K562 (cell line): ENCODE data around the gene CD46. TPM values are rescaled to one million over a fixed set of nuclear protein-coding genes. Genes with fewer than 3 reads are reported as not detected.

ENCODE experiments used
- BCOR ChIP-seq: fragments of 450-650 bp; IDR thresholded peaks from 2 replicates; pipeline ENCODE4 v1.6.1; 2016
- CSDE1 ChIP-seq, 2 experiments: fragments of 450-650 bp; IDR thresholded peaks; 2 replicates each; pipeline ENCODE4 v1.6.1; 2016; ENCODE audit warnings: mild to moderate bottlenecking in 1 of 2
- CXXC5 ChIP-seq: fragments of 250-450 bp; sonication (Bioruptor Pico); IDR thresholded peaks from 2 replicates; pipeline ENCODE4 v1.8.0; 2022; ENCODE audit warnings: inconsistent platforms, mild to moderate bottlenecking, moderate library complexity
- FOXJ3 ChIP-seq: sonication (generic); formaldehyde crosslinking; IDR thresholded peaks from 2 replicates; pipeline ENCODE4 v1.4.0; 2020; ENCODE audit warnings: mild to moderate bottlenecking, missing genetic modification reagents
- ILF3 ChIP-seq: fragments of 450-650 bp; IDR thresholded peaks from 2 replicates; pipeline ENCODE4 v1.6.1; 2018; ENCODE audit warnings: antibody characterized with exemption, mild to moderate bottlenecking, moderate library complexity, borderline replicate concordance
- MIER1 ChIP-seq: fragments of 450-650 bp; IDR thresholded peaks from 2 replicates; pipeline ENCODE4 v1.6.1; 2016; ENCODE audit warnings: antibody characterized with exemption, mild to moderate bottlenecking, low read depth
- NBN ChIP-seq: fragments of 450-650 bp; IDR thresholded peaks from 2 replicates; pipeline ENCODE4 v1.6.1; 2016; ENCODE audit warnings: low read depth, mild to moderate bottlenecking
- NONO ChIP-seq, 2 experiments: fragments of 200-400 bp in 1 of 2; fragments of 450-650 bp in 1 of 2; formaldehyde crosslinking in 1 of 2; IDR thresholded peaks; 2 replicates each; pipeline ENCODE4 v1.6.1; 2017; ENCODE audit warnings: low read depth in 2 of 2, mild to moderate bottlenecking in 2 of 2, moderate library complexity in 2 of 2, low read length in 1 of 2
- RAD21 ChIP-seq, 2 experiments: fragments of 250-450 bp in 1 of 2; fragments of 450-650 bp in 1 of 2; sonication (Bioruptor Pico) in 1 of 2; formaldehyde crosslinking in 1 of 2; IDR thresholded peaks in 1 of 2; conservative IDR thresholded peaks in 1 of 2; 2 replicates each; pipeline versions ENCODE4 v1.4.0 to v1.8.0; 2020 to 2022; ENCODE audit warnings: mild to moderate bottlenecking in 2 of 2, moderate library complexity in 1 of 2
- SMARCC2 ChIP-seq: fragments of 450-650 bp; IDR thresholded peaks from 2 replicates; pipeline ENCODE4 v1.6.1; 2017; ENCODE audit warnings: antibody characterized with exemption, moderate library complexity, mild to moderate bottlenecking, low read depth
- SRSF7 ChIP-seq: fragments of 200-400 bp; formaldehyde crosslinking; optimal IDR thresholded peaks from 2 replicates; pipeline ENCODE3; 2017; ENCODE audit warnings: mild to moderate bottlenecking, low read depth, low read length
- ZNF318 ChIP-seq, 2 experiments: fragments of 450-650 bp; IDR thresholded peaks; 2 replicates each; pipeline ENCODE4 v1.6.1; 2016; ENCODE audit warnings: mild to moderate bottlenecking in 2 of 2, borderline replicate concordance in 1 of 2, low read depth in 1 of 2, moderate library complexity in 1 of 2
- ZNF449 ChIP-seq: fragments of 250-450 bp; sonication (Bioruptor Pico); IDR thresholded peaks from 2 replicates; pipeline ENCODE4 v1.8.0; 2022; ENCODE audit warnings: moderate library complexity, mild to moderate bottlenecking, inconsistent platforms
- ZNF586 ChIP-seq: fragments of 450-650 bp; formaldehyde crosslinking; conservative IDR thresholded peaks from 2 replicates; pipeline ENCODE4 v1.4.0; 2020; ENCODE audit warnings: mild to moderate bottlenecking, moderate library complexity
- polyA plus RNA-seq, 8 experiments: library from polyadenylated mRNA; depleted of rRNA in 4 of 8; stranded (reverse) in 5 of 8; unstranded in 3 of 8; fragments of >200 nt; fragmentation: Nextera tagmentation in 2 of 8; fragmentation: Illumina TruSeq in 1 of 8; extraction: Ambion mirVana in 2 of 8; extraction: Trizol in 1 of 8; gene quantifications; 2 replicates each; pipeline versions ENCODE4 v1.2.1 to v1.2.3, GENCODE V29; 2011 to 2014; ENCODE audit warnings: inconsistent platforms in 1 of 8, missing spikeins in 1 of 8
- total RNA-seq, 7 experiments: library from RNA; depleted of rRNA in 6 of 7; stranded (reverse); fragments of >200 nt in 6 of 7; fragmentation: Illumina TruSeq in 2 of 7; extraction: Trizol in 2 of 7; gene quantifications; 2 replicates each; pipeline versions ENCODE4 v1.2.1 to v1.2.3, GENCODE V29; 2011 to 2021; ENCODE audit warnings: low replicate concordance in 1 of 7
- TF ChIP-seq, protein P1 (sequence below): fragments of 450-650 bp; IDR thresholded peaks from 2 replicates; pipeline ENCODE4 v1.6.1; 2016; ENCODE audit warnings: low read depth, mild to moderate bottlenecking, moderate library complexity

CD46 gene
- total and polyA plus RNA-seq, 9 of the 15 experiments (the other 6 are each of a cell fraction or from before 2014, with no cell fraction given) = 87.9 to 374 (median 156) TPM

DNA sequence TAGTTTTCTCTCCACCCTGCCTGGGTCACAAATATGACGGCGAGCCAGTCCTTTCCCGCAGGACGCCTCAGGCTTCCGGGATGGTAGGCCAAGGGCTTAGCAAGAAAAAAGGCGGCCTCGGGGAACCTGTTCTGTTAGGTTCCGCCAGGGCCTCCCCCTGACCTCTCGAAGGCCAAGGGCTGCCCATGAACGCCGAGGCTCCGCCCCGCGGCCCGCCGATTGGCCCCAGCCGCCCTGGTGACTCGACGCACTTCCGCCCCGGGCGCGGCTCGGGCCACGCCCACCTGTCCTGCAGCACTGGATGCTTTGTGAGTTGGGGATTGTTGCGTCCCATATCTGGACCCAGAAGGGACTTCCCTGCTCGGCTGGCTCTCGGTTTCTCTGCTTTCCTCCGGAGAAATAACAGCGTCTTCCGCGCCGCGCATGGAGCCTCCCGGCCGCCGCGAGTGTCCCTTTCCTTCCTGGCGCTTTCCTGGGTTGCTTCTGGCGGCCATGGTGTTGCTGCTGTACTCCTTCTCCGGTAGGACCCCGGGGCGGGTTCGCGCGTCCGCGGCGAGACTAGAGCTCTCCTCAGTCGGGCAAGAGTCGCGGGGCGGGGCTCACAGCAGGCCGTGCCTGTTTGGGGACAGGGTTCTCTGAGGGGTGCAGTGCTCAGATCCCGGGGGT is at the start of gene CD46 (continued):
- no peak for TF ChIP-seq ZNF318 (IDR thresholded peaks at IDR 0.05; ENCODE audit: borderline replicate concordance in 1 of 2, low read depth in 1 of 2)
- no peak for TF ChIP-seq ILF3
- TF ChIP-seq CXXC5 (CRISPR knock-in tag) = peak; percentile 90
- no peak for TF ChIP-seq ZNF449 (CRISPR knock-in tag)
- TF ChIP-seq SMARCC2 = no peak; the same call in 1 of the 2 replicates
- no peak for TF ChIP-seq RAD21 (CRISPR knock-in tag; conservative IDR thresholded peaks at IDR 0.05 in 1 of 2, IDR thresholded peaks at IDR 0.05 in 1 of 2)
- no peak for TF ChIP-seq FOXJ3 (CRISPR knock-in tag)
- no peak for TF ChIP-seq MIER1
- TF ChIP-seq BCOR = no peak; the same call in 1 of the 2 replicates
- TF ChIP-seq SRSF7 = no peak
- peak; percentile 52; the same call in 1 of the 2 replicates for TF ChIP-seq NBN
- peak in 1 of 2 experiments; percentile 5; a peak in 1 of 4 replicates for TF ChIP-seq CSDE1 (IDR thresholded peaks at IDR 0.05)
- no peak for TF ChIP-seq ZNF586
- 0 out of 4 replicates have a peak, but pooled peaks of 1 of the 2 experiments have one; percentile 37 for TF ChIP-seq NONO (IDR thresholded peaks at IDR 0.05; ENCODE audit: low read depth in 2 of 2, low read length in 1 of 2)
- TF ChIP-seq, protein P1, sequence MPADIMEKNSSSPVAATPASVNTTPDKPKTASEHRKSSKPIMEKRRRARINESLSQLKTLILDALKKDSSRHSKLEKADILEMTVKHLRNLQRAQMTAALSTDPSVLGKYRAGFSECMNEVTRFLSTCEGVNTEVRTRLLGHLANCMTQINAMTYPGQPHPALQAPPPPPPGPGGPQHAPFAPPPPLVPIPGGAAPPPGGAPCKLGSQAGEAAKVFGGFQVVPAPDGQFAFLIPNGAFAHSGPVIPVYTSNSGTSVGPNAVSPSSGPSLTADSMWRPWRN = no peak
